Right renal cortex interstitium (tissue), 3 donors: ENCODE data around the gene PDP2. TPM values are rescaled to one million over a fixed set of nuclear protein-coding genes. Genes with fewer than 3 reads are reported as not detected.
A peak's percentile ranks its signal among the peaks of the same experiment; 100 is the strongest.
"Not testable (repeated sequence)": the region's sequence is repeated elsewhere in the genome, so short reads cannot be mapped to it uniquely, and the experiment has no call there.

Experiments
- DNase-seq, 3 donors: peaks; one replicate each; pipeline ENCODE4 v3.0.0-alpha.2; 2013; ENCODE audit warnings: low read depth in 3 of 3, low spot score in 2 of 3
- polyA plus RNA-seq, 3 donors: library from polyadenylated mRNA; unstranded; fragments of 120-200 nt; gene quantifications; one replicate each; pipeline ENCODE4 v1.2.1, GENCODE V29; 2013; ENCODE audit not compliant: insufficient read length in 3 of 3

The PDP2 gene
- polyA plus RNA-seq, 3 donors: 12.3 to 12.9 (median 12.7) TPM

GRCh38 chr16:66881964-66882508 is 1.7 kb downstream of the PDP2 start:
- DNase-seq: no peak

- no peak for DNase-seq
Observed at GRCh38 chr16:66882702-66883101, 2.4 kb downstream of the PDP2 start.

- no peak for DNase-seq
Observed at GRCh38 chr16:66885491-66885890, 5.2 kb downstream of the PDP2 start.

GRCh38 chr16:66886321-66886720 is 6.0 kb downstream of the PDP2 start:
- DNase-seq: no peak

GRCh38 chr16:66886914-66887313 is 6.6 kb downstream of the PDP2 start:
- no peak for DNase-seq

GRCh38 chr16:66888647-66889615 is 8.6 kb downstream of the PDP2 start:
- no peak for DNase-seq

- DNase-seq: no peak
Observed at GRCh38 chr16:66889622-66890021, 9.3 kb downstream of the PDP2 start.

GRCh38 chr16:66890799-66891198 is 10.5 kb downstream of the PDP2 start:
- no peak for DNase-seq

- no peak for DNase-seq
Observed at GRCh38 chr16:66891360-66891759, 11.0 kb downstream of the PDP2 start.

- DNase-seq: no peak
Observed at GRCh38 chr16:66891797-66892196, 11.5 kb downstream of the PDP2 start.

GRCh38 chr16:66894055-66894454 is 13.7 kb downstream of the PDP2 start:
- no peak for DNase-seq

GRCh38 chr16:66894948-66895688 is 14.8 kb downstream of the PDP2 start:
- no peak for DNase-seq

- no peak for DNase-seq
Observed at GRCh38 chr16:66895689-66895979, 15.3 kb downstream of the PDP2 start.

- DNase-seq: no peak
Observed at GRCh38 chr16:66895999-66896398, 15.7 kb downstream of the PDP2 start.

GRCh38 chr16:66896682-66897081 is 16.4 kb downstream of the PDP2 start:
- DNase-seq: not testable (repeated sequence)

- DNase-seq: no peak
Observed at GRCh38 chr16:66898207-66898606, 17.9 kb downstream of the PDP2 start.

- no peak for DNase-seq
Observed at GRCh38 chr16:66898933-66899309, 18.6 kb downstream of the PDP2 start.

GRCh38 chr16:66899310-66899944 is 19.1 kb downstream of the PDP2 start:
- DNase-seq: no peak

- peak in 2 of 3 donors; percentile 67 to 81 for DNase-seq
Observed at GRCh38 chr16:66899945-66900710, 19.8 kb downstream of the PDP2 start.

GRCh38 chr16:66900721-66901441 is 20.6 kb downstream of the PDP2 start:
- DNase-seq: no peak
